Neural crest cell (in vitro differentiated cells): ENCODE measurements around the gene KRT16. TPM values are rescaled to one million over a fixed set of nuclear protein-coding genes. Genes with fewer than 3 reads are reported as not detected.

Source experiments
- DNase-seq: peaks from one replicate; pipeline ENCODE4 v3.0.0; 2021; ENCODE audit warnings: low read depth, mixed read lengths, low spot score
- H3K27ac Mint-ChIP-seq: one replicate; pipeline ENCODE4 v1.8.0; 2021; ENCODE audit warnings: mild to moderate bottlenecking, mixed read lengths; ENCODE audit not compliant: unreplicated experiment
- H3K27me3 Mint-ChIP-seq: 2 replicates; pipeline ENCODE4 v1.8.0; 2021; ENCODE audit warnings: low read depth, mild to moderate bottlenecking, mixed read lengths
- H3K36me3 Mint-ChIP-seq: 2 replicates; pipeline ENCODE4 v1.8.0; 2021; ENCODE audit warnings: low read depth, mild to moderate bottlenecking, mixed read lengths
- H3K4me1 Mint-ChIP-seq: 2 replicates; pipeline ENCODE4 v1.8.0; 2021; ENCODE audit warnings: mixed read lengths
- H3K4me3 Mint-ChIP-seq: one replicate; pipeline ENCODE4 v1.8.0; 2021; ENCODE audit warnings: mild to moderate bottlenecking, mixed read lengths
- H3K9me3 Mint-ChIP-seq: 2 replicates; pipeline ENCODE4 v1.8.0; 2021; ENCODE audit warnings: mixed read lengths
- CTCF ChIP-seq: fragments of 200-600 bp; sonication (generic); conservative IDR thresholded peaks from 2 replicates; pipeline ENCODE4 v1.5.0; 2021; ENCODE audit warnings: antibody characterized with exemption, mild to moderate bottlenecking
- total RNA-seq: library from RNA; stranded (reverse); gene quantifications from 2 replicates; pipeline ENCODE4 v1.2.1, GENCODE V29; 2021

KRT16 gene
- total RNA-seq, 1 donor from 2014 or later: not detected

DNA sequence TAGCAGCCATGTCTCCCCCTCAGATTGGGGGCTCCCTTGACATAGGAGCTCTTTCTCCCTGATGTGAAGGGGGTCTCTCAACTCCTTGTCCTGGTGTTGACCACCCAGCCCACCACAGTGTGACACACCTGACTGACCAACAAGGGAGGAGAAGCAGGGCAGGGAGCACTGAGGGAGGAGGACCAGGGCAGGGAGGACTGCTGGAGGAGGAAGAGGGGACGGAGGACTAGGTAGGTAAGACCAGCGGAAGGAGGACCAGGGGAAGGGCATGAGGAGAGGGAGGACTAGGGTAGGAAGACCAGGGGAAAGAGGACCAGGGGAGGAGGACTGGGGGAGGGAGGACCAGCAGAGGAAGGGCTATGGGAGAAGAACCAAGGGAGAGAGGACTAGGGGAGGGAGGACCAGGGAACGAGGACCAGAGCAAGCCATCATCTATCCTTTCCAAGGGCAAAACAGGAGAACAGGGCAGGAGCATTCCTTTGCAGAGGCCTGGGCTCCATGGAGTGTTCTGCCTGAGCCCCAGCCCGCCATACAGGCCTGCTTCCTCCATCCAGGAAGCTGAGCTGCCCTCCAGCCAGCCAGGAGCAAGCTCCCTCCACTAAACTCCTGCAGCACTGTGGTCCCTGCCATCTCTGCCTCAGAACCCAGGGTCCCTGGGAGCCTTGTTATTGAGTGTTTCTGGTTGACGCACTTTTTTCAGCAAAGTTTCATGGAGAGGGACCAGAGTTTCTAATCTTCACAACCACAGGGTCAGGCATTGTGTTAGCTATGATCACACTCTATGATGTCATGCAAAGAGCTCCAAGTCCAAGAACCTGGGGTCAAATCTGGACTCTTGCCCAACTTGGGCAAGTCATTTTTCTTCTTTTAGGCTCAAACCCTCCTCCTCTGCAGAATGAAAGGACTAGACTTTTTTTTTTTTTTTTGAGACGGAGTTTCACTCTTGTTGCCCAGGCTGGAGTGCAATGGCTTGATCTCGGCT is 27.2 kb upstream of the KRT16 start:
- no peaks in the 10 kb centered on the region for H3K36me3 Mint-ChIP-seq
- H3K9me3 Mint-ChIP-seq: no peaks in the 10 kb centered on the region
- no peak for DNase-seq
- H3K4me3 Mint-ChIP-seq: no peak overlapping the region
- TF ChIP-seq CTCF: no peak
- H3K27ac Mint-ChIP-seq: no peak overlapping the region
- no peaks in the 10 kb centered on the region for H3K27me3 Mint-ChIP-seq
- peaks cover 8% of the 10 kb centered on the region for H3K4me1 Mint-ChIP-seq

GRCh38 chr17:41638941-41639340 is 26.4 kb upstream of the KRT16 start:
- H3K4me1 Mint-ChIP-seq: peaks cover 9% of the 10 kb centered on the region
- H3K36me3 Mint-ChIP-seq: no peaks in the 10 kb centered on the region
- no peak overlapping the region for H3K4me3 Mint-ChIP-seq
- TF ChIP-seq CTCF: no peak
- DNase-seq: no peak
- no peaks in the 10 kb centered on the region for H3K27me3 Mint-ChIP-seq
- H3K27ac Mint-ChIP-seq: no peak overlapping the region
- H3K9me3 Mint-ChIP-seq: no peaks in the 10 kb centered on the region

GRCh38 chr17:41638194-41638593 is 25.6 kb upstream of the KRT16 start:
- Mint-ChIP-seq H3K4me1 (peaks cover 9% of the 10 kb centered on the region), H3K4me3 (no peak overlapping the region), H3K27me3 (no peaks in the 10 kb centered on the region), H3K9me3 (no peaks in the 10 kb centered on the region), H3K36me3 (no peaks in the 10 kb centered on the region), H3K27ac (no peak overlapping the region)
- no peak for DNase-seq
- TF ChIP-seq CTCF: no peak

DNA sequence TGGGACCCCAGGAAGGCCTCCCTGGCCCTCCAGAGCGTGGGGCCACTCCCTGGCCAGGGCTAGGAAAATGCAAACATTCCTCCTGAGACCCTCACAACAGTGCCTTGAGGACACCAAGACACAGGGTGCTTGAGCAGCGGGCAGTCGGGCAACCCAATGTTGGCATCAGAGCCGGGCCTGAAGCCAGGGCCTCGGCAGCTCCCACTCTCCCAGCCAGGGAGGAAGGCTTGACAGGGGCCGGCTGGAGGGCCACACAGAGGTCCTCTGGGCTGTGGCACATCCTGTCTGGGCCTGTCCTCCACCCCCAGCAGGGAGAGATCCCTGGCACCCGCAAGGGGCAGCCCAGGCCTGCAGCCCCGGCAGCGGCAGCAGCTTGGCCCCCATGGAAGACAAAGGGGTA is 24.1 kb upstream of the KRT16 start:
- no peak for DNase-seq
- Mint-ChIP-seq H3K27ac (no peak overlapping the region), H3K27me3 (no peaks in the 10 kb centered on the region), H3K36me3 (no peaks in the 10 kb centered on the region), H3K9me3 (no peaks in the 10 kb centered on the region), H3K4me1 (peaks cover 9% of the 10 kb centered on the region), H3K4me3 (no peak overlapping the region)
- no peak for TF ChIP-seq CTCF

DNA sequence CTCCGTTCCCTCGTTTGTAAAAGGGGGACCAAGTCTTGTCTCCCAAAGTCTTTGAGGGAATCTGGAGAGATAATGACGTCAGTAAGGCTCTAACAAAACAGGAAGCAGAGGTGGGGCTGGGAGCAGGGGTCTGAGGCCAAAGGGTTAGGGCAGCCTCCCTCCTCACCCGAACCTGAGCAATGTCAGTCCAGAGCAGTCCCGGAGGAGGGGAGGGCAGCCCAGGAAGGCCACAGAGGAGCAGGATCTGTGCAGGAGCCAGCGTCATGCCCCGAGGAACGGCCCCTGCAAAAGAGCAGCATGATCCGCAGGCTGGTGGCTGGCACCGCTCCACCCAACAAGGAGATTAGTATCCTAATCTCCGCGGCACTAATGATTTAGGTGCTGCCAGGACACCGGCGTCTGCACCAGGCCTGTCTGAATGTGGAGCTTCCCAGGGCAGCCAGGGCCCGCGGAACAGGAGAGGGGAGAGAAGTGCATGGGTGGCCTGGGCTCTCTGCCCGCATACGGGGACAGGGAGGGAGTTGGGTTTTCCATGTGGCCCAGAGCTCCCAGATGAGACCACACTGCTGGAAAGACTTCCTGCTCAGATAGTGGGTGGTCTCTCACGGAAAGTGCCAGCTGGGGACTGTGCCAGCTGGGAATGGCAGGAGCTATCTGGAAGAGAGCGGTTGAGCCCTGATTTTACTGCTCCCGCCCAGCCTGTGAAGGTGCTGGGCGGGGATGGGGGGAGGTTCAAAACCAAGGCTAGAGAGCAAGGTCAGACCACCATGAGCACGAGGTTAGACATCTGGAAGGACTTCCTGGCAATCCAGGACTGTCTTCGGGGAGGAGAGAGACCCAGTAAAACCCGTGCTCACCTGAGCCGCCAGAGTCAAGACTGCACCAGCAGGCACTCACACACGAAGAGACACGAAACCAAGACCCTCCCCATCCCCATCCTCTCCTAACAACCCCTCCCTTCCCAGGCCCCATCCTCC is 22.8 kb upstream of the KRT16 start:
- peak overlapping the region; percentile 22 for H3K27ac Mint-ChIP-seq
- no peak for TF ChIP-seq CTCF
- no peaks in the 10 kb centered on the region for H3K27me3 Mint-ChIP-seq
- no peak overlapping the region for H3K4me3 Mint-ChIP-seq
- DNase-seq: no peak
- H3K9me3 Mint-ChIP-seq: no peaks in the 10 kb centered on the region
- peaks cover 9% of the 10 kb centered on the region for H3K4me1 Mint-ChIP-seq
- no peaks in the 10 kb centered on the region for H3K36me3 Mint-ChIP-seq
